Heart right ventricle (tissue), 16 donors: Measurements from ENCODE around the gene SLC35E4. TPM values are rescaled to one million over a fixed set of nuclear protein-coding genes. Genes with fewer than 3 reads are reported as not detected.
A peak's percentile ranks its signal among the peaks of the same experiment; 100 is the strongest.

ENCODE experiments used
- ATAC-seq, 8 donors: fragments of 200-7000 bp; cut with Tn5 transposase; one replicate each; pipeline ENCODE4 v1.9.1; 2020; ENCODE audit warnings: mild to moderate bottlenecking in 8 of 8, moderate library complexity in 8 of 8, moderate number of reproducible peaks in 1 of 8
- DNase-seq, 2 donors: peaks; one replicate each; pipeline ENCODE4 v3.0.0-alpha.2; 2020
- H3K27ac ChIP-seq, 10 donors: fragments of 200-600 bp; sonication (generic) in 2 of 10; one replicate each; pipeline versions ENCODE4 v1.5.0 to v1.8.0; 2020 to 2022; ENCODE audit warnings: mild to moderate bottlenecking in 3 of 10
- H3K27me3 ChIP-seq, 7 donors: fragments of 200-600 bp; one replicate each; pipeline ENCODE4 v1.8.0; 2021 to 2022; ENCODE audit warnings: mild to moderate bottlenecking in 2 of 7
- H3K36me3 ChIP-seq, 9 donors: fragments of 200-600 bp; sonication (generic) in 1 of 9; one replicate each; pipeline versions ENCODE4 v1.5.0 to v1.8.0; 2020 to 2022; ENCODE audit warnings: mild to moderate bottlenecking in 2 of 9
- H3K4me1 ChIP-seq, 9 donors: fragments of 200-600 bp; sonication (generic) in 1 of 9; one replicate each; pipeline versions ENCODE4 v1.5.0 to v1.8.0; 2020 to 2022; ENCODE audit warnings: mild to moderate bottlenecking in 4 of 9
- H3K4me3 ChIP-seq, 10 donors: fragments of 200-600 bp; sonication (generic) in 2 of 10; one replicate each; pipeline versions ENCODE4 v1.5.0 to v1.8.0; 2020 to 2022; ENCODE audit warnings: mild to moderate bottlenecking in 7 of 10, moderate library complexity in 2 of 10
- H3K9me3 ChIP-seq, 11 donors: fragments of 200-600 bp in 10 of 11; sonication (generic) in 2 of 11; one replicate each; pipeline versions ENCODE4 v1.5.0 to v1.8.0; 2013 to 2022; ENCODE audit warnings: mild to moderate bottlenecking in 2 of 11, control low read depth in 1 of 11, moderate library complexity in 1 of 11
- WGBS, 2 donors: extraction: QIAGEN DNeasy Blood & Tissue Kit; methylation state at CpG; one replicate each; pipeline ENCODE4 v1.1.7; 2013; ENCODE audit warnings: inconsistent platforms in 1 of 2; 5-methylcytosine and 5-hydroxymethylcytosine counted together
- intact Hi-C, 10 donors: fragments of 100-400 bp; cut with DNase I; formaldehyde crosslinking; loops; one replicate each; pipeline versions ENCODE4 v1.11.1 to v1.14.2; 2022
- polyA plus RNA-seq, 2 donors: library from polyadenylated mRNA; stranded (reverse); fragments of 200-250 nt; gene quantifications; one replicate each; pipeline ENCODE4 v1.2.3, GENCODE V29; 2013
- total RNA-seq, 10 donors: library from RNA; stranded (reverse); fragmentation: NEBNext Ultra II Directional in 3 of 10; extraction: Animal tissue kit (Norgen Biotek cat#: 25700) in 3 of 10; gene quantifications; one replicate each; pipeline versions ENCODE4 v1.2.1 to v1.2.4, GENCODE V29; 2021 to 2023
- TF ChIP-seq, protein P1 (sequence below), 9 donors: fragments of 200-600 bp; sonication (generic) in 2 of 9; IDR thresholded peaks; one replicate each; pipeline versions ENCODE4 v1.5.0 to v1.8.0; 2021 to 2022; ENCODE audit warnings: antibody characterized with exemption in 9 of 9, mild to moderate bottlenecking in 5 of 9, moderate library complexity in 1 of 9
- donor health status: Arrhythmogenic right ventricular cardiomyopathy.
- donor health status: ischemic (EF 13 %, LVEDD 7.1; RV severe dilation, severe dysfunction).
- donor health status: healthy with polysubstance abuse.
- donor health status: DM: no; HTN: yes; CAD: no.
- donor health status: DM: no; HTN: no; CAD: no.
- donor health status: ischemic (EF 25% LVEDD 6.9; RV normal size, moderate dysfunction).
- donor health status: ischemic (EF 25% LVEDD 5.7; RV mildly dilated, moderate dysfunction).
- donor health status: healthy.
- donor health status: DM: yes; HTN: yes; CAD: no.
- donor health status: Ischemic cardiomyopathy.
- donor health status: ischemic (EF 35%, LVEDD 5.7; RV mildly dilated, moderate dysfunction).
- donor health status: nonischemic (EF 11% LVEDD 7.7; RV severe dilation, severe dysfunction).
- donor health status: DM: yes; HTN: yes; CAD: no.
- donor health status: PGD.
- donor health status: ischemic (EF 29% LVEDD 5.4; RV normal size, mild dysfunction).
- donor health status: nonischemic (EF 23%, LVEDD 6.1; RV moderate dilation, normal function).

The SLC35E4 gene
- total and polyA plus RNA-seq, 12 donors, result 1.8 to 6.0 (median 3.3) TPM

DNA sequence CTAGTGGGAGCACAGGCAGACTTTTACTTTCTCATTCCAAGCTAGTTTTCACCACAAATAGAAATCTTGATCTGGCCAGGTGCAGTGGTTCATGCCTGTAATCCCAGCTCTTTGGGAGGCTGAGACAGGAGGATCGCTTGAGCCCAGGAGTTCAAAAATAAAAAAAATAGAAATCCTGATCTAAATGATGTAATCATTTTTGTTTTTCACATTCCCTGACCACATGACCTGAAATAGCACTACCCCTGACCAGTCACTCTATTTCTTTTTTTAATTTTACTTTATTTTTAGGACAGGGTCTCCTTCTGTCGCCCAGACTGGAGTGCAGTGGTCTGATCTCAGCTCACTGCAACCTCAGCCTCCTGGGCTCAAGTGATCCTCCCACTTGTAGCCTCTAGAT, 30.9 kb upstream of the SLC35E4 start:
- 86 to 88% methylated on average over 2 of the region's 2 CpGs for WGBS, 2 donors
- Histone ChIP-seq H3K27me3 (no peaks in the 10 kb centered on the region), H3K4me1 (peaks cover 6 to 47% (median 34%) of the 10 kb centered on the region in 9 donors), H3K36me3 (peaks cover 0 to 8% (median 0%) of the 10 kb centered on the region in 9 donors), H3K9me3 (no peaks in the 10 kb centered on the region), H3K4me3 (no peak overlapping the region), H3K27ac (peak overlapping the region in 1 of 10 donors; percentile 27)
- TF ChIP-seq, protein P1, sequence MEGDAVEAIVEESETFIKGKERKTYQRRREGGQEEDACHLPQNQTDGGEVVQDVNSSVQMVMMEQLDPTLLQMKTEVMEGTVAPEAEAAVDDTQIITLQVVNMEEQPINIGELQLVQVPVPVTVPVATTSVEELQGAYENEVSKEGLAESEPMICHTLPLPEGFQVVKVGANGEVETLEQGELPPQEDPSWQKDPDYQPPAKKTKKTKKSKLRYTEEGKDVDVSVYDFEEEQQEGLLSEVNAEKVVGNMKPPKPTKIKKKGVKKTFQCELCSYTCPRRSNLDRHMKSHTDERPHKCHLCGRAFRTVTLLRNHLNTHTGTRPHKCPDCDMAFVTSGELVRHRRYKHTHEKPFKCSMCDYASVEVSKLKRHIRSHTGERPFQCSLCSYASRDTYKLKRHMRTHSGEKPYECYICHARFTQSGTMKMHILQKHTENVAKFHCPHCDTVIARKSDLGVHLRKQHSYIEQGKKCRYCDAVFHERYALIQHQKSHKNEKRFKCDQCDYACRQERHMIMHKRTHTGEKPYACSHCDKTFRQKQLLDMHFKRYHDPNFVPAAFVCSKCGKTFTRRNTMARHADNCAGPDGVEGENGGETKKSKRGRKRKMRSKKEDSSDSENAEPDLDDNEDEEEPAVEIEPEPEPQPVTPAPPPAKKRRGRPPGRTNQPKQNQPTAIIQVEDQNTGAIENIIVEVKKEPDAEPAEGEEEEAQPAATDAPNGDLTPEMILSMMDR (IDR thresholded peaks at IDR 0.05), result no peak
- DNase-seq (no peak), ATAC-seq (no peak)
- intact Hi-C loops, result no loop called here

- no peak for ATAC-seq
- intact Hi-C loops, result loop anchor here in 1 of 10 donors (2.0 kb wide), 1 partner anchor 29 kb away; the partner anchor contains the start of gene SLC35E4
- H3K4me1 ChIP-seq, result peaks cover 6 to 52% (median 42%) of the 10 kb centered on the region in 9 donors
Observed at GRCh38 chr22:30605449-30606110, 30.0 kb upstream of the SLC35E4 start.

DNA sequence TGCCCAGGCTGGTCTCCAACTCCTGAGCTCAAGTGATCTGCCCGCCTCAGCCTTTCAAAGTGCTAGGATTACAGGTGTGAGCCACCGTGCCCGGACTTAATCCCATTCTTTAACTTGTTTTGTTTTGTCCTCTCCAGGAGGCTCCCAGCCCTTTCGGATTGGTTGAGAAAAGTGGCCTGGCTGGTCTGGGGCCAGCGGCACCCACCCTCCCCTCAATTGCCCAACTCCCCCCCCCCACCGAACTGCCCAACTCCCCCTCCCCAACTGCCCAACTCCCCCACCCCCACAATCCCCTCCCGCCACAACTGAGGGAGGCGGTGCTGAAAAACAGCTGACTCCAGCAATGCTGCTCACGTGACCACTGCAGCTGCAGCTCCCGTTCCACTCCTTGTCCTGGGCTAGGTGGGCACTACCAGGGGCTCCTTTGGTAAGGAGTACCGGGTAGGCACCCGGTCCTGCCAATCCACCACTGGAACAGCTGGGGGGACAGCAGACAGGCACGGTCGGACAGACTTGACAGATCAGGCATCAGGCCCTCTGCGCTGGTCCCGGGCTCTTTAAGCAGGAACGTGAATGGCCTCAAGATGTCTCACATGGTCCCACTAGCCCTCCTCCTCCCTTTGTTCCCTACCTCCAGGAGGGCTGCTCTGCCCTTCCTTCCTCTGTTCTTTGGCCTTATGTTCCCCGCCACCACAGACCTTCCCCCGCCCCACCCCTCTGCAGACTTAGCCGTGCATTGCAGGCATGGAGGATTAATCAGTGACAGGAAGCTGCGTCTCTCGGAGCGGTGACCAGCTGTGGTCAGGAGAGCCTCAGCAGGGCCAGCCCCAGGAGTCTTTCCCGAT, 28.9 kb upstream of the SLC35E4 start, which contains the start of gene TCN2:
TCN2 (plus strand) TSS at position 720 of the 845 bp plus-strand sequence. CDS start 158 bp downstream, outside the sequence.
- WGBS, 2 donors, result 1% methylated on average over 22 to 24 of the region's 24 CpGs
- DNase-seq, result peak; percentile 62 to 76
- intact Hi-C loops, result loop anchor here in 1 of 10 donors (2.0 kb wide), 1 partner anchor 28 kb away; the partner anchor contains the start of gene SLC35E4
- H3K36me3 ChIP-seq, result peaks cover 0 to 22% (median 0%) of the 10 kb centered on the region in 9 donors
- ATAC-seq, result peak; percentile 78 to 91 (median 87)
- H3K27me3 ChIP-seq, result no peaks in the 10 kb centered on the region
- peak within 1 kb of the TSS; percentile 29 to 88 (median 66) for H3K4me3 ChIP-seq
- H3K27ac ChIP-seq, result peak within 1 kb of the TSS; percentile 65 to 92 (median 84)
- H3K4me1 ChIP-seq, result peaks cover 6 to 58% (median 42%) of the 10 kb centered on the region in 9 donors
- no peaks in the 10 kb centered on the region for H3K9me3 ChIP-seq
- TF ChIP-seq, protein P1 (IDR thresholded peaks at IDR 0.05), result peak in 2 of 9 donors; percentile 16 to 19

More at GRCh38 chr22:30605449-30606110, 30.0 kb upstream of the SLC35E4 start:
- Histone ChIP-seq H3K36me3 (peaks cover 0 to 11% (median 0%) of the 10 kb centered on the region in 9 donors), H3K9me3 (no peaks in the 10 kb centered on the region), H3K27ac (peak overlapping the region; percentile 65 to 92 (median 84)), H3K4me3 (peak overlapping the region in 9 of 10 donors; percentile 52 to 88 (median 68)), H3K27me3 (no peaks in the 10 kb centered on the region)
- 30 to 32% methylated on average over 9 of the region's 9 CpGs for WGBS, 2 donors
- TF ChIP-seq, protein P1 (IDR thresholded peaks at IDR 0.05), result peak in 8 of 9 donors; percentile 59 to 75 (median 70)
- DNase-seq, result peak; percentile 47
